Endodermal cell (in vitro differentiated cells): ENCODE results near the gene C12orf57. TPM values are rescaled to one million over a fixed set of nuclear protein-coding genes. Genes with fewer than 3 reads are reported as not detected.

Source experiments
- DNase-seq: peaks from one replicate; pipeline ENCODE4 v3.0.0-alpha.2; 2017
- H3K27ac ChIP-seq: 2 replicates; pipeline ENCODE4 v1.5.1; 2013; ENCODE audit warnings: mild to moderate bottlenecking, low read depth, low read length, moderate library complexity
- H3K27me3 ChIP-seq: 2 replicates; pipeline ENCODE4 v1.6.1; 2013; ENCODE audit warnings: mild to moderate bottlenecking, low read length, moderate library complexity; ENCODE audit not compliant: insufficient read depth, control insufficient read depth, poor library complexity, severe bottlenecking
- H3K36me3 ChIP-seq: 2 replicates; pipeline ENCODE4 v1.7.0; 2013; ENCODE audit warnings: mild to moderate bottlenecking, low read length, moderate library complexity; ENCODE audit not compliant: control insufficient read depth, insufficient read depth
- H3K4me1 ChIP-seq: one replicate; pipeline ENCODE4 v1.7.0; 2013; ENCODE audit warnings: low read length; ENCODE audit not compliant: control insufficient read depth, insufficient read depth
- H3K4me3 ChIP-seq: 2 replicates; pipeline ENCODE4 v1.5.1; 2013; ENCODE audit warnings: mild to moderate bottlenecking, low read length, moderate library complexity
- H3K9ac ChIP-seq: 2 replicates; pipeline ENCODE4 v1.6.1; 2013; ENCODE audit warnings: mild to moderate bottlenecking, low read length, moderate library complexity; ENCODE audit not compliant: poor library complexity, severe bottlenecking; ENCODE audit errors: extremely low read depth
- H3K9me3 ChIP-seq: 2 replicates; pipeline ENCODE4 v1.6.1; 2013; ENCODE audit warnings: mild to moderate bottlenecking, low read length, moderate library complexity; ENCODE audit not compliant: control insufficient read depth
- H3K27ac Mint-ChIP-seq: 2 replicates; pipeline ENCODE4 v1.8.0; 2020; ENCODE audit warnings: mixed read lengths
- H3K27me3 Mint-ChIP-seq: 2 replicates; pipeline ENCODE4 v1.8.0; 2021; ENCODE audit warnings: mild to moderate bottlenecking, mixed read lengths; ENCODE audit not compliant: insufficient read depth
- H3K36me3 Mint-ChIP-seq: 2 replicates; pipeline ENCODE4 v1.8.0; 2020; ENCODE audit warnings: low read depth, mixed read lengths
- H3K4me1 Mint-ChIP-seq: 2 replicates; pipeline ENCODE4 v1.8.0; 2020; ENCODE audit warnings: mixed read lengths
- H3K4me3 Mint-ChIP-seq: 2 replicates; pipeline ENCODE4 v1.8.0; 2020; ENCODE audit warnings: mild to moderate bottlenecking, moderate library complexity, mixed read lengths
- H3K9me3 Mint-ChIP-seq: 2 replicates; pipeline ENCODE4 v1.8.0; 2020; ENCODE audit warnings: mild to moderate bottlenecking, mixed read lengths
- CTCF ChIP-seq: fragments of 200-600 bp; sonication (generic); conservative IDR thresholded peaks from 2 replicates; pipeline ENCODE4 v1.5.0; 2021; ENCODE audit warnings: antibody characterized with exemption, mild to moderate bottlenecking
- WGBS, 2 experiments: methylation state at CpG; one replicate each; pipeline versions ENCODE4 v1.1.5 to v1.1.7; 2013; ENCODE audit warnings: missing lambda C conversion rate in 2 of 2, mixed read lengths in 1 of 2; ENCODE audit not compliant: insufficient coverage in 1 of 2, insufficient read length in 1 of 2; 5-methylcytosine and 5-hydroxymethylcytosine counted together
- total RNA-seq, 2 donors: library from RNA; stranded (reverse); fragmentation: NEBNext Ultra II Directional in 1 of 2; extraction: Animal tissue kit (Norgen Biotek cat#: 25700) in 1 of 2; gene quantifications; 2 replicates in 1 of 2; 3 replicates in 1 of 2; pipeline ENCODE4 v1.2.1, GENCODE V29; 2021

C12orf57 gene
- total RNA-seq, 2 donors from 2014 or later: 141 to 257 TPM

- Histone ChIP-seq H3K36me3 (peaks cover 5% of the 10 kb centered on the region), H3K4me1 (peaks cover 7% of the 10 kb centered on the region), H3K4me3 (peak overlapping the region; percentile 89), H3K27me3 (no peaks in the 10 kb centered on the region), H3K27ac (no peak overlapping the region), H3K9me3 (no peaks in the 10 kb centered on the region), H3K9ac (peak overlapping the region; percentile 52)
- Mint-ChIP-seq H3K27me3 (no peaks in the 10 kb centered on the region), H3K4me3 (peak overlapping the region; percentile 84), H3K9me3 (no peaks in the 10 kb centered on the region), H3K27ac (peak overlapping the region; percentile 100), H3K4me1 (peaks cover 43% of the 10 kb centered on the region), H3K36me3 (peaks cover 7% of the 10 kb centered on the region)
- no peak for DNase-seq
- 61 to 72% methylated on average over 6 to 8 of the region's 8 CpGs for WGBS, 2 experiments
- TF ChIP-seq CTCF: peak; percentile 14
Measured at GRCh38 chr12:6946920-6947374, 3.1 kb downstream of the C12orf57 start.

DNA sequence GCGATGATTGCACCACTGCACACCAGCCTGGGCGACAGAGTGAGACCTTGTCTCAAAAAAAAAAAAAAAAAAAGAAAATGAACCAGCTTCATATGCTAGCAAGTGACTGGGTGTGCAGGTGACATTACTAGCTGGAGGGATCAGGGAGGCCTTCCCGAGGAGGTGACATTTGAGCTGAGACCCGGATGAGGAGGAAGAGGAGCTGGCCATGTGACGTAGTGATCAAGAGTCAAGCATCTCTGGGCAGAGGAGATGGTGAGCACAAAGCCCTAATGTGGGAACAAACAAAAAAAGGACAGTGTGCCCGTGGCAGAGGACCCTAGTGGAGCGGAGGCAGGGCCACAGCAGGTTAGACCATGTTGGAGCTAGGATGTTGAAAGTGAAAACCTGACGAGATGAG lies 3.8 kb downstream of the C12orf57 start:
- no peaks in the 10 kb centered on the region for H3K9me3 Mint-ChIP-seq

GRCh38 chr12:6948873-6949594 lies 5.2 kb downstream of the C12orf57 start:
- no peaks in the 10 kb centered on the region for H3K27me3 Mint-ChIP-seq
- H3K27me3 ChIP-seq: no peaks in the 10 kb centered on the region
- 90 to 93% methylated on average over 8 to 15 of the region's 15 CpGs for WGBS, 2 experiments
- H3K36me3 ChIP-seq: no peaks in the 10 kb centered on the region
- no peaks in the 10 kb centered on the region for H3K9me3 ChIP-seq
- H3K27ac ChIP-seq: no peak overlapping the region
- no peak overlapping the region for H3K4me3 ChIP-seq
- no peak overlapping the region for H3K4me3 Mint-ChIP-seq
- peak; percentile 44 for TF ChIP-seq CTCF
- H3K27ac Mint-ChIP-seq: no peak overlapping the region
- H3K9me3 Mint-ChIP-seq: no peaks in the 10 kb centered on the region
- H3K4me1 Mint-ChIP-seq: peaks cover 26% of the 10 kb centered on the region
- peaks cover 6% of the 10 kb centered on the region for H3K36me3 Mint-ChIP-seq
- no peak overlapping the region for H3K9ac ChIP-seq
- H3K4me1 ChIP-seq: peaks cover 7% of the 10 kb centered on the region
- DNase-seq: no peak

More for the DNA sequence above, 3.8 kb downstream of the C12orf57 start:
- 92 to 94% methylated on average over 6 to 8 of the region's 8 CpGs for WGBS, 2 experiments
- H3K4me3 Mint-ChIP-seq: peak overlapping the region; percentile 6
- Histone ChIP-seq H3K27ac (no peak overlapping the region), H3K9ac (no peak overlapping the region), H3K36me3 (peaks cover under 1% of the 10 kb centered on the region), H3K9me3 (no peaks in the 10 kb centered on the region), H3K4me1 (peaks cover 7% of the 10 kb centered on the region), H3K27me3 (no peaks in the 10 kb centered on the region), H3K4me3 (no peak overlapping the region)
- no peaks in the 10 kb centered on the region for H3K27me3 Mint-ChIP-seq
- TF ChIP-seq CTCF: no peak
- DNase-seq: no peak
- peaks cover 38% of the 10 kb centered on the region for H3K4me1 Mint-ChIP-seq
- peak overlapping the region; percentile 54 for H3K27ac Mint-ChIP-seq
- H3K36me3 Mint-ChIP-seq: peaks cover 5% of the 10 kb centered on the region
